MM.1S (cell line): ENCODE results near the gene MIPEP.

Source experiments
- DNase-seq: peaks from one replicate; pipeline ENCODE4 v3.0.0-alpha.2; 2015
- H2AFZ ChIP-seq: fragments of 300-600 bp; sonication (generic); 2 replicates; pipeline ENCODE4 v1.6.0; 2016; ENCODE audit warnings: antibody characterized with exemption, low read length
- H3F3A ChIP-seq: fragments of 300-600 bp; sonication (generic); 2 replicates; pipeline ENCODE4 v1.6.1; 2016; ENCODE audit warnings: mild to moderate bottlenecking, antibody characterized with exemption, low read length, moderate library complexity, mixed read lengths; ENCODE audit not compliant: insufficient read depth
- H3K27ac ChIP-seq: fragments of 300-600 bp; sonication (generic); 2 replicates; pipeline ENCODE4 v1.5.1; 2016; ENCODE audit warnings: mild to moderate bottlenecking, low read length
- H3K27me3 ChIP-seq: fragments of 300-600 bp; sonication (generic); replicated peaks from 2 replicates; pipeline ENCODE4 v1.6.0; 2016; ENCODE audit warnings: low read length; ENCODE audit not compliant: insufficient read depth
- H3K36me3 ChIP-seq: fragments of 300-600 bp; sonication (generic); replicated peaks from 2 replicates; pipeline ENCODE4 v1.6.1; 2016; ENCODE audit warnings: mild to moderate bottlenecking, low read length, mixed read lengths; ENCODE audit not compliant: insufficient read depth
- H3K4me1 ChIP-seq: fragments of 300-600 bp; sonication (generic); 2 replicates; pipeline ENCODE4 v1.6.1; 2016; ENCODE audit warnings: low read length, mixed read lengths
- H3K4me2 ChIP-seq: fragments of 300-600 bp; sonication (generic); 2 replicates; pipeline ENCODE4 v1.6.0; 2016; ENCODE audit warnings: low read depth, low read length
- H3K4me3 ChIP-seq: fragments of 300-600 bp; sonication (generic); 2 replicates; pipeline ENCODE4 v1.5.1; 2016; ENCODE audit warnings: low read length, mixed read lengths
- H3K79me2 ChIP-seq: fragments of 300-600 bp; sonication (generic); 2 replicates; pipeline ENCODE4 v1.6.1; 2016; ENCODE audit warnings: mixed run types, low read length, mixed read lengths
- H3K9ac ChIP-seq: fragments of 300-600 bp; sonication (generic); 2 replicates; pipeline ENCODE4 v1.6.1; 2016; ENCODE audit warnings: low read length, mixed read lengths
- H3K9me2 ChIP-seq: fragments of 300-600 bp; sonication (generic); replicated peaks from 2 replicates; pipeline ENCODE4 v1.6.1; 2016; ENCODE audit warnings: mild to moderate bottlenecking, low read length, mixed read lengths; ENCODE audit not compliant: insufficient read depth
- H3K9me3 ChIP-seq: fragments of 300-600 bp; sonication (generic); replicated peaks from 2 replicates; pipeline ENCODE4 v1.6.1; 2016; ENCODE audit warnings: mild to moderate bottlenecking, low read length, mixed read lengths; ENCODE audit not compliant: insufficient read depth
- H4K20me1 ChIP-seq: fragments of 300-600 bp; sonication (generic); 2 replicates; pipeline ENCODE4 v1.6.1; 2016; ENCODE audit warnings: mild to moderate bottlenecking, low read length, moderate library complexity, mixed read lengths; ENCODE audit not compliant: insufficient read depth
- CTCF ChIP-seq: fragments of 300-600 bp; sonication (generic); IDR thresholded peaks from 2 replicates; pipeline ENCODE4 v1.5.1; 2016; ENCODE audit warnings: antibody characterized with exemption, low read length, mixed read lengths
- EZH2 ChIP-seq: fragments of 300-600 bp; sonication (generic); optimal IDR thresholded peaks from 2 replicates; pipeline ENCODE3; 2017; ENCODE audit warnings: low read depth, mild to moderate bottlenecking, antibody characterized with exemption, low read length, mixed read lengths
- EZH2phosphoT487 ChIP-seq: fragments of 300-600 bp; sonication (generic); IDR thresholded peaks from 2 replicates; pipeline ENCODE4 v1.6.1; 2018; ENCODE audit warnings: antibody characterized with exemption, low read length

Gene MIPEP

GRCh38 chr13:23788459-23788858, 100.7 kb downstream of the MIPEP start:
- Histone ChIP-seq H3K36me3 (no peaks in the 10 kb centered on the region), H2AFZ (no peak overlapping the region), H3K79me2 (no peaks in the 10 kb centered on the region), H4K20me1 (no peaks in the 10 kb centered on the region), H3K4me2 (no peak overlapping the region), H3K9ac (no peak overlapping the region), H3K9me2 (no peaks in the 10 kb centered on the region), H3K4me1 (no peaks in the 10 kb centered on the region), H3K9me3 (no peaks in the 10 kb centered on the region), H3K27me3 (no peaks in the 10 kb centered on the region), H3F3A (no peaks in the 10 kb centered on the region), H3K4me3 (no peak overlapping the region), H3K27ac (no peak overlapping the region)
- TF ChIP-seq EZH2phosphoT487 (no peak), CTCF (no peak), EZH2 (no peak)
- no peak for DNase-seq

- Histone ChIP-seq H3K4me3 (no peak overlapping the region), H3K79me2 (no peaks in the 10 kb centered on the region), H3F3A (no peaks in the 10 kb centered on the region), H2AFZ (no peak overlapping the region), H3K9me3 (no peaks in the 10 kb centered on the region), H3K27me3 (no peaks in the 10 kb centered on the region), H3K9ac (no peak overlapping the region), H3K27ac (no peak overlapping the region), H3K4me1 (no peaks in the 10 kb centered on the region), H4K20me1 (no peaks in the 10 kb centered on the region), H3K4me2 (no peak overlapping the region), H3K9me2 (no peaks in the 10 kb centered on the region), H3K36me3 (no peaks in the 10 kb centered on the region)
- DNase-seq, result no peak
- no peak for TF ChIP-seq EZH2phosphoT487
Measured at GRCh38 chr13:23787464-23787863, 101.7 kb downstream of the MIPEP start.

DNA sequence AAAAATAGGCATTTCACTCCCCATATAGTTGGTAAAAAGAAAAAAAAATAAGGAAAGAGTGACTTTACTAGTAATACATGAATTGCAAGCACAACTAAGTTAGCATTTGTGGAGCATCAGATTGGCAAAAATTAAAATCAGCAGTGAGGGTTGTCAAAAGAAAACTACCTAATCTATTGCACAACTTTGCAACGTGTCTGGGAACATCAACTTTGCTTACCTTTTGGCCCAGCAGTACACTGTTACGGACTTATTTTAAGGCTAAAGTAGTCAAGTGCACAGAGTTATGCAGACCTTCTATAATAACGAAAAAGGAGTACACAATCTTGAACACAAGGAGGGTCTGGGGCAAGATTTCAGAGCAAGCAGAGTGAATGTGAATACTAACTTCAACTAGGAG, 102.6 kb downstream of the MIPEP start:
- H3K79me2 ChIP-seq, result no peaks in the 10 kb centered on the region
- no peaks in the 10 kb centered on the region for H3K4me1 ChIP-seq
- no peaks in the 10 kb centered on the region for H3K9me3 ChIP-seq
- H3K4me3 ChIP-seq, result no peak overlapping the region
- no peaks in the 10 kb centered on the region for H3K36me3 ChIP-seq
- no peak overlapping the region for H3K27ac ChIP-seq
- H3K4me2 ChIP-seq, result no peak overlapping the region
- H3F3A ChIP-seq, result no peaks in the 10 kb centered on the region
- DNase-seq, result no peak
- H3K9me2 ChIP-seq, result no peaks in the 10 kb centered on the region
- H3K27me3 ChIP-seq, result no peaks in the 10 kb centered on the region
- no peak overlapping the region for H2AFZ ChIP-seq
- TF ChIP-seq EZH2 (no peak), CTCF (no peak), EZH2phosphoT487 (no peak)
- H3K9ac ChIP-seq, result no peak overlapping the region
- no peaks in the 10 kb centered on the region for H4K20me1 ChIP-seq

DNA sequence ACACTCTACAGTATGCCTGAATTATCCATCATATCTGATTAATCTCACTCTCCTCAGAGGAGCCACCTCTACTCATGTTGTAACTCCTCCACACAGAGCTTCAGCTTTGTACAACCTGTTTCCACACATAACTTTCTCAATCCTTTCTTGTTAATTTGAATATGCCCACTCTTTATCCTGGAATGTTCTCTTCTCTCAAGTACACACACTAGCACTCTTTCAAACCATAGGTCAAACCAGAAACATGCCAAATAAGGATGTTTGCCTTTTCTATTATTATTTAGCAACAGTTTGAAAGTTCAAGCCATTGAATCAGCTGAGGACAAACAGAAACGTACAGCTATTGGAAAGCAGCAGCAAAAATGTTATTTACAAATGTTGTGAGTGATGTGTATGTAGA, 110.3 kb downstream of the MIPEP start:
- Histone ChIP-seq H2AFZ (no peak overlapping the region), H4K20me1 (no peaks in the 10 kb centered on the region), H3K9ac (no peak overlapping the region), H3K9me3 (no peaks in the 10 kb centered on the region), H3K4me1 (no peaks in the 10 kb centered on the region; the same call in 1 of the 2 replicates), H3K4me2 (no peak overlapping the region), H3K27me3 (no peaks in the 10 kb centered on the region), H3F3A (no peaks in the 10 kb centered on the region), H3K4me3 (no peak overlapping the region), H3K27ac (no peak overlapping the region), H3K79me2 (no peaks in the 10 kb centered on the region), H3K9me2 (no peaks in the 10 kb centered on the region), H3K36me3 (no peaks in the 10 kb centered on the region)
- DNase-seq, result no peak
- TF ChIP-seq CTCF (no peak), EZH2phosphoT487 (no peak), EZH2 (no peak)
